ENCODE data around the gene EPHA6. TPM values are rescaled to one million over a fixed set of nuclear protein-coding genes. Genes with fewer than 3 reads are reported as not detected.

Gene EPHA6
- total RNA-seq, 6 donors from 2014 or later, result 0.14 to 1.0 (median 0.57) TPM; not detected in 3

DNA sequence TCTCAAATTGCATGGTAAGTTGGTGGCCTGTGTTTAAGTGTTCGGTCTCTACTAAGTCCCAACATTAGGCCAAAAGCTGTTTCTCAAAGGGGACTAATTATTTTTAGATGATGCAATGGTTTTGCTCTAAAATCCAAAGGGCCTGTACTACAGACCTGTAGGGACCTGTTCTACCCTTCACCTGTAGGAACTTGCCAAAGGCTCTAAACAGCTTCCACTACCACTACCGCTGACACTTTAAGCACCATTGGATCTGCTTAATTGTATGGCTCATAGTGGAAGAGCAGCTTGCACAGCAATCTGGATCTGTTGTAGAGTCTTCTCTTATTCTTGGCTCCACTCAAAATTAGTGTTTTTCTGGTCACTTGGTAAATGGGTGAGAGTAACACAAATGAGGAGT lies 346.8 kb downstream of the EPHA6 start:
- 66 to 89% methylated on average over 2 of the region's 2 CpGs for WGBS, 2 donors
- ATAC-seq (ENCODE audit: low FRiP score in 2 of 2), result no peak

DNA sequence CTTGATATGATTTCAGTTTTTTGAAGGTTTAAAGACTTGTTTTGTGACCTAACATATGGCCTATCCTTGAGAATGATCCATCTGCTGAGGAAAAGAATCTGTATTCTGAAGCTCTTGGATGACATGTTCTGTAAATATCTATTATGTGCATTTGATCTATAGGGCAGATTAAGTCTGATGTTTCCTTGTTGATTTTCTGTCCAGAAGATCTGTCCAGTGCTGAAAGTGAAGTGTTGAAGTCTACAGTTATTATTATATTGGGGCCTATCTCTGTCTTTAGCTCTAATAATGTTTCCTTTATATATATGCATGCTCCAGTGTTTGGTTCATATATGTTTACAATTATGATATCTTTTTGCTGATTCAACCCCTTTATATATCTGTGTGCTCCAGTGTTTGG lies 362.8 kb downstream of the EPHA6 start:
- DNase-seq (no peak), ATAC-seq (ENCODE audit: low FRiP score in 2 of 2) (no peak)
- no peak overlapping the region for H3K4me3 ChIP-seq
- H3K9me3 ChIP-seq, result peaks cover 0 to 24% (median 4%) of the 10 kb centered on the region in 4 donors
- no peaks in the 10 kb centered on the region for H3K4me1 ChIP-seq
- no peak for TF ChIP-seq EP300 (IDR thresholded peaks at IDR 0.05)
- TF ChIP-seq POLR2A (IDR thresholded peaks at IDR 0.05), result no peak
- TF ChIP-seq, protein P1, sequence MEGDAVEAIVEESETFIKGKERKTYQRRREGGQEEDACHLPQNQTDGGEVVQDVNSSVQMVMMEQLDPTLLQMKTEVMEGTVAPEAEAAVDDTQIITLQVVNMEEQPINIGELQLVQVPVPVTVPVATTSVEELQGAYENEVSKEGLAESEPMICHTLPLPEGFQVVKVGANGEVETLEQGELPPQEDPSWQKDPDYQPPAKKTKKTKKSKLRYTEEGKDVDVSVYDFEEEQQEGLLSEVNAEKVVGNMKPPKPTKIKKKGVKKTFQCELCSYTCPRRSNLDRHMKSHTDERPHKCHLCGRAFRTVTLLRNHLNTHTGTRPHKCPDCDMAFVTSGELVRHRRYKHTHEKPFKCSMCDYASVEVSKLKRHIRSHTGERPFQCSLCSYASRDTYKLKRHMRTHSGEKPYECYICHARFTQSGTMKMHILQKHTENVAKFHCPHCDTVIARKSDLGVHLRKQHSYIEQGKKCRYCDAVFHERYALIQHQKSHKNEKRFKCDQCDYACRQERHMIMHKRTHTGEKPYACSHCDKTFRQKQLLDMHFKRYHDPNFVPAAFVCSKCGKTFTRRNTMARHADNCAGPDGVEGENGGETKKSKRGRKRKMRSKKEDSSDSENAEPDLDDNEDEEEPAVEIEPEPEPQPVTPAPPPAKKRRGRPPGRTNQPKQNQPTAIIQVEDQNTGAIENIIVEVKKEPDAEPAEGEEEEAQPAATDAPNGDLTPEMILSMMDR (IDR thresholded peaks at IDR 0.05), result no peak
- no peak for TF ChIP-seq POLR2AphosphoS5 (IDR thresholded peaks at IDR 0.05)
- no peaks in the 10 kb centered on the region for H3K27me3 ChIP-seq
- H3K36me3 ChIP-seq, result no peaks in the 10 kb centered on the region
- H3K27ac ChIP-seq, result no peak overlapping the region

More for the DNA sequence above, 346.8 kb downstream of the EPHA6 start:
- H3K36me3 ChIP-seq, result no peaks in the 10 kb centered on the region
- no peak overlapping the region for H3K4me3 ChIP-seq
- H3K27ac ChIP-seq, result no peak overlapping the region
- H3K4me1 ChIP-seq, result no peaks in the 10 kb centered on the region
- no peaks in the 10 kb centered on the region for H3K27me3 ChIP-seq
- H3K9me3 ChIP-seq, result no peaks in the 10 kb centered on the region
- DNase-seq, result no peak
- TF ChIP-seq POLR2AphosphoS5 (IDR thresholded peaks at IDR 0.05), result no peak
- no peak for TF ChIP-seq EP300 (IDR thresholded peaks at IDR 0.05)
- TF ChIP-seq, protein P1 (IDR thresholded peaks at IDR 0.05), result no peak
- no peak for TF ChIP-seq POLR2A (IDR thresholded peaks at IDR 0.05)

DNA sequence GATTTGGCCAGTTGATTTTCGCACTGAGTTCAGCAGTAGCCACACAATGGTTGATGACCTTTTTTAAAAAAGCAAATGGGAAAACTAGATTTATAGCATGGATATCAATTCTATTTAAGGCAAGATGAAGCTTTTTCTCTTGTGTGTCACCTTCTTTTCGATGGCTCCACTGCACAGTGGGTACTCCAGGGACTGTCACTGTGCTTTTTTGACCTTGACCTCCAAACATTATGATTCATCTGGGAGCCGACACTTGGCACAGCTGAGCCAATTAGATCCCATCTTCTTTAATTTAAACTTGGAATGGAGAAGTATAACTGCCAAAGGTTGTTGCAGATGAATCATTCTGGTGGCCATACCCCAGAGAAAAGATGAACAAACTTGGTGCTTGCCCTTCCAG lies 367.3 kb downstream of the EPHA6 start:
- Histone ChIP-seq H3K4me1 (no peaks in the 10 kb centered on the region), H3K36me3 (no peaks in the 10 kb centered on the region), H3K27ac (no peak overlapping the region), H3K4me3 (no peak overlapping the region), H3K9me3 (peaks cover 0 to 24% (median 4%) of the 10 kb centered on the region in 4 donors), H3K27me3 (no peaks in the 10 kb centered on the region)
- no peak for DNase-seq
- TF ChIP-seq EP300 (IDR thresholded peaks at IDR 0.05), result no peak
- no peak for TF ChIP-seq POLR2AphosphoS5 (IDR thresholded peaks at IDR 0.05)
- no peak for TF ChIP-seq POLR2A (IDR thresholded peaks at IDR 0.05)
- TF ChIP-seq, protein P1 (IDR thresholded peaks at IDR 0.05), result no peak
- 77 to 79% methylated on average over 3 of the region's 3 CpGs for WGBS, 2 donors
- no peak for ATAC-seq (ENCODE audit: low FRiP score in 2 of 2)

DNA sequence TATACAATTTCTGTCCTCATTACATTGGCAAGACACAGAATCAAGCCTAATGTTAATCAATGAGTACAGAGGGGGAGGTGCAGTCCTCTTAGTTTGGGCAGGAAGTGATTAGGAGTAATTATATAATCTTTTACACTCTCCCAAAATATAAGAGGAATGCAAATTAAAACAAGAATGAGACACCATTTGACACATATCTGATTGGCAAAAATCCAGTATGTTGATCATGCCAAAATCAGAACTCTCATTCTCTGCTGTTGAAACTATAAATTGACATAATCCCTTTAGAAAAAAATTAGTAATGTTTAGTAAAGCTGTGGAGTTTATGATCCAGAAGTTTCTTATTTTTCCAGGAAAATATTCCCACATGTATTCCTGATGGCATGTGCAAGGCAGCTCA lies 373.4 kb downstream of the EPHA6 start:
- H3K36me3 ChIP-seq, result no peaks in the 10 kb centered on the region

DNA sequence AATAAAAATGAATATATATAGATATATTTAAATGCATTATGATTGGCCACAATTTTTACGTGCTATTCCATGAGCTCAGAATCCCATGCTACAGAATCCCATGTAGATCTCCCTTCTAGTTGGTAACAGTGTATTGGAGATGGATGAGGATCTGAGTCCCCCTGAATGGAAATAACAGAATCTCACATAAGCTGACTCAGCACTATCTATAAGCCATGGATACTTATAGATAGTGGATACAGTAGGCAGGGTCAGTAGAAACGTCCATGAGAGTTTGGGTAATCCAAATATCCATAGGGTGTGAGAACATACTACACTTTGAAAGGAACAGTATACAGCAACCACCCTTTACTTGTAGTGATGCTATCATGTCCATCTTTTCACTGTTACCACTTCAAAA lies 375.4 kb downstream of the EPHA6 start:
- Histone ChIP-seq H3K36me3 (no peaks in the 10 kb centered on the region), H3K4me3 (no peak overlapping the region), H3K27me3 (no peaks in the 10 kb centered on the region), H3K27ac (no peak overlapping the region), H3K4me1 (no peaks in the 10 kb centered on the region), H3K9me3 (no peaks in the 10 kb centered on the region)
- no peak for ATAC-seq (ENCODE audit: low FRiP score in 2 of 2)
- no peak for DNase-seq
- TF ChIP-seq POLR2A (IDR thresholded peaks at IDR 0.05) (no peak), POLR2AphosphoS5 (IDR thresholded peaks at IDR 0.05) (no peak), EP300 (IDR thresholded peaks at IDR 0.05) (no peak)
- TF ChIP-seq, protein P1 (IDR thresholded peaks at IDR 0.05), result no peak
- 62 to 75% methylated on average over 2 of the region's 2 CpGs for WGBS, 2 donors

More for the DNA sequence above, 373.4 kb downstream of the EPHA6 start:
- Histone ChIP-seq H3K9me3 (no peaks in the 10 kb centered on the region), H3K27ac (no peak overlapping the region), H3K4me1 (no peaks in the 10 kb centered on the region), H3K27me3 (no peaks in the 10 kb centered on the region), H3K4me3 (no peak overlapping the region)
- DNase-seq, result no peak
- TF ChIP-seq POLR2AphosphoS5 (IDR thresholded peaks at IDR 0.05), result no peak
- no peak for TF ChIP-seq EP300 (IDR thresholded peaks at IDR 0.05)
- TF ChIP-seq, protein P1 (IDR thresholded peaks at IDR 0.05), result no peak
- no peak for TF ChIP-seq POLR2A (IDR thresholded peaks at IDR 0.05)
- ATAC-seq (ENCODE audit: low FRiP score in 2 of 2), result no peak
